ENCODE results near the gene ZDHHC14. TPM values are rescaled to one million over a fixed set of nuclear protein-coding genes. Genes with fewer than 3 reads are reported as not detected.
A peak's percentile ranks its signal among the peaks of the same experiment; 100 is the strongest.

The ZDHHC14 gene
- total RNA-seq, 1 donor from 2014 or later, result 6.8 TPM

GRCh38 chr6:157449610-157450009 is 68.6 kb downstream of the ZDHHC14 start:
- no peaks in the 10 kb centered on the region for H3K36me3 ChIP-seq (ENCODE audit: control insufficient read depth in 3 of 3, insufficient read depth in 3 of 3, low read length in 3 of 3)
- no peaks in the 10 kb centered on the region for H3K9me3 ChIP-seq (ENCODE audit: control insufficient read depth in 3 of 3, low read length in 3 of 3)
- no peaks in the 10 kb centered on the region for H3K27me3 ChIP-seq (ENCODE audit: control insufficient read depth in 3 of 3, insufficient read depth in 3 of 3, low read length in 3 of 3)
- no peak overlapping the region for H3K4me3 ChIP-seq (ENCODE audit: low read length in 3 of 3)
- peaks cover 0 to 3% (median 2%) of the 10 kb centered on the region in 3 donors for H3K4me1 ChIP-seq (ENCODE audit: control insufficient read depth in 3 of 3, insufficient read depth in 3 of 3, low read length in 3 of 3)
- H3K9ac ChIP-seq (ENCODE audit: low read depth in 1 of 3, low read length in 3 of 3), result no peak overlapping the region
- H3K27ac ChIP-seq (ENCODE audit: low read depth, low read length), result no peak overlapping the region

GRCh38 chr6:157450931-157451742 is 70.1 kb downstream of the ZDHHC14 start:
- no peaks in the 10 kb centered on the region for H3K36me3 ChIP-seq (ENCODE audit: control insufficient read depth in 3 of 3, insufficient read depth in 3 of 3, low read length in 3 of 3)
- H3K27me3 ChIP-seq (ENCODE audit: control insufficient read depth in 3 of 3, insufficient read depth in 3 of 3, low read length in 3 of 3), result no peaks in the 10 kb centered on the region
- H3K9me3 ChIP-seq (ENCODE audit: control insufficient read depth in 3 of 3, low read length in 3 of 3), result no peaks in the 10 kb centered on the region
- H3K27ac ChIP-seq (ENCODE audit: low read depth, low read length), result no peak overlapping the region
- H3K4me1 ChIP-seq (ENCODE audit: control insufficient read depth in 3 of 3, insufficient read depth in 3 of 3, low read length in 3 of 3), result peaks cover 0 to 3% (median 2%) of the 10 kb centered on the region in 3 donors
- H3K9ac ChIP-seq (ENCODE audit: low read depth in 1 of 3, low read length in 3 of 3), result no peak overlapping the region
- no peak overlapping the region for H3K4me3 ChIP-seq (ENCODE audit: low read length in 3 of 3)

GRCh38 chr6:157452096-157452495 is 71.1 kb downstream of the ZDHHC14 start:
- H3K27ac ChIP-seq (ENCODE audit: low read depth, low read length), result no peak overlapping the region
- peaks cover 0 to 4% (median 2%) of the 10 kb centered on the region in 3 donors for H3K4me1 ChIP-seq (ENCODE audit: control insufficient read depth in 3 of 3, insufficient read depth in 3 of 3, low read length in 3 of 3)
- H3K4me3 ChIP-seq (ENCODE audit: low read length in 3 of 3), result no peak overlapping the region
- no peak overlapping the region for H3K9ac ChIP-seq (ENCODE audit: low read depth in 1 of 3, low read length in 3 of 3)
- no peaks in the 10 kb centered on the region for H3K9me3 ChIP-seq (ENCODE audit: control insufficient read depth in 3 of 3, low read length in 3 of 3)
- H3K27me3 ChIP-seq (ENCODE audit: control insufficient read depth in 3 of 3, insufficient read depth in 3 of 3, low read length in 3 of 3), result no peaks in the 10 kb centered on the region
- H3K36me3 ChIP-seq (ENCODE audit: control insufficient read depth in 3 of 3, insufficient read depth in 3 of 3, low read length in 3 of 3), result no peaks in the 10 kb centered on the region

- Histone ChIP-seq H3K4me1 (ENCODE audit: control insufficient read depth in 3 of 3, insufficient read depth in 3 of 3, low read length in 3 of 3) (peaks cover 0 to 4% (median 2%) of the 10 kb centered on the region in 3 donors), H3K27me3 (ENCODE audit: control insufficient read depth in 3 of 3, insufficient read depth in 3 of 3, low read length in 3 of 3) (no peaks in the 10 kb centered on the region), H3K27ac (ENCODE audit: low read depth, low read length) (no peak overlapping the region)
Observed at GRCh38 chr6:157453131-157453530, 72.1 kb downstream of the ZDHHC14 start.

GRCh38 chr6:157453978-157454377 is 73.0 kb downstream of the ZDHHC14 start:
- no peaks in the 10 kb centered on the region for H3K36me3 ChIP-seq (ENCODE audit: control insufficient read depth in 3 of 3, insufficient read depth in 3 of 3, low read length in 3 of 3)
- no peaks in the 10 kb centered on the region for H3K9me3 ChIP-seq (ENCODE audit: control insufficient read depth in 3 of 3, low read length in 3 of 3)
- H3K4me1 ChIP-seq (ENCODE audit: control insufficient read depth in 3 of 3, insufficient read depth in 3 of 3, low read length in 3 of 3), result peaks cover 0 to 4% (median 2%) of the 10 kb centered on the region in 3 donors
- no peaks in the 10 kb centered on the region for H3K27me3 ChIP-seq (ENCODE audit: control insufficient read depth in 3 of 3, insufficient read depth in 3 of 3, low read length in 3 of 3)
- H3K9ac ChIP-seq (ENCODE audit: low read depth in 1 of 3, low read length in 3 of 3), result no peak overlapping the region
- no peak overlapping the region for H3K27ac ChIP-seq (ENCODE audit: low read depth, low read length)
- H3K4me3 ChIP-seq (ENCODE audit: low read length in 3 of 3), result no peak overlapping the region

More at GRCh38 chr6:157453131-157453530, 72.1 kb downstream of the ZDHHC14 start:
- Histone ChIP-seq H3K4me3 (ENCODE audit: low read length in 3 of 3) (no peak overlapping the region), H3K36me3 (ENCODE audit: control insufficient read depth in 3 of 3, insufficient read depth in 3 of 3, low read length in 3 of 3) (no peaks in the 10 kb centered on the region), H3K9ac (ENCODE audit: low read depth in 1 of 3, low read length in 3 of 3) (no peak overlapping the region), H3K9me3 (ENCODE audit: control insufficient read depth in 3 of 3, low read length in 3 of 3) (no peaks in the 10 kb centered on the region)

- no peaks in the 10 kb centered on the region for H3K36me3 ChIP-seq (ENCODE audit: control insufficient read depth in 3 of 3, insufficient read depth in 3 of 3, low read length in 3 of 3)
- no peaks in the 10 kb centered on the region for H3K27me3 ChIP-seq (ENCODE audit: control insufficient read depth in 3 of 3, insufficient read depth in 3 of 3, low read length in 3 of 3)
- H3K9ac ChIP-seq (ENCODE audit: low read depth in 1 of 3, low read length in 3 of 3), result no peak overlapping the region
- peaks cover 0 to 4% (median 2%) of the 10 kb centered on the region in 3 donors for H3K4me1 ChIP-seq (ENCODE audit: control insufficient read depth in 3 of 3, insufficient read depth in 3 of 3, low read length in 3 of 3)
- no peaks in the 10 kb centered on the region for H3K9me3 ChIP-seq (ENCODE audit: control insufficient read depth in 3 of 3, low read length in 3 of 3)
- no peak overlapping the region for H3K27ac ChIP-seq (ENCODE audit: low read depth, low read length)
- no peak overlapping the region for H3K4me3 ChIP-seq (ENCODE audit: low read length in 3 of 3)
Observed at GRCh38 chr6:157454762-157455714, 74.0 kb downstream of the ZDHHC14 start.

GRCh38 chr6:157455731-157456523 is 74.9 kb downstream of the ZDHHC14 start:
- Histone ChIP-seq H3K4me1 (ENCODE audit: control insufficient read depth in 3 of 3, insufficient read depth in 3 of 3, low read length in 3 of 3) (peaks cover 0 to 7% (median 6%) of the 10 kb centered on the region in 3 donors), H3K4me3 (ENCODE audit: low read length in 3 of 3) (no peak overlapping the region), H3K27me3 (ENCODE audit: control insufficient read depth in 3 of 3, insufficient read depth in 3 of 3, low read length in 3 of 3) (no peaks in the 10 kb centered on the region), H3K9me3 (ENCODE audit: control insufficient read depth in 3 of 3, low read length in 3 of 3) (no peaks in the 10 kb centered on the region), H3K9ac (ENCODE audit: low read depth in 1 of 3, low read length in 3 of 3) (peak overlapping the region in 1 of 3 donors; percentile 1), H3K27ac (ENCODE audit: low read depth, low read length) (no peak overlapping the region), H3K36me3 (ENCODE audit: control insufficient read depth in 3 of 3, insufficient read depth in 3 of 3, low read length in 3 of 3) (no peaks in the 10 kb centered on the region)

- no peaks in the 10 kb centered on the region for H3K9me3 ChIP-seq (ENCODE audit: control insufficient read depth in 3 of 3, low read length in 3 of 3)
- peaks cover 0 to 12% (median 6%) of the 10 kb centered on the region in 3 donors for H3K4me1 ChIP-seq (ENCODE audit: control insufficient read depth in 3 of 3, insufficient read depth in 3 of 3, low read length in 3 of 3)
- no peak overlapping the region for H3K9ac ChIP-seq (ENCODE audit: low read depth in 1 of 3, low read length in 3 of 3)
- H3K4me3 ChIP-seq (ENCODE audit: low read length in 3 of 3), result no peak overlapping the region
- H3K36me3 ChIP-seq (ENCODE audit: control insufficient read depth in 3 of 3, insufficient read depth in 3 of 3, low read length in 3 of 3), result no peaks in the 10 kb centered on the region
- H3K27ac ChIP-seq (ENCODE audit: low read depth, low read length), result no peak overlapping the region
- H3K27me3 ChIP-seq (ENCODE audit: control insufficient read depth in 3 of 3, insufficient read depth in 3 of 3, low read length in 3 of 3), result no peaks in the 10 kb centered on the region
Observed at GRCh38 chr6:157456524-157456829, 75.5 kb downstream of the ZDHHC14 start.

GRCh38 chr6:157457787-157458186 is 76.8 kb downstream of the ZDHHC14 start:
- Histone ChIP-seq H3K27ac (ENCODE audit: low read depth, low read length) (no peak overlapping the region), H3K9ac (ENCODE audit: low read depth in 1 of 3, low read length in 3 of 3) (no peak overlapping the region), H3K4me1 (ENCODE audit: control insufficient read depth in 3 of 3, insufficient read depth in 3 of 3, low read length in 3 of 3) (peaks cover 0 to 14% (median 6%) of the 10 kb centered on the region in 3 donors), H3K9me3 (ENCODE audit: control insufficient read depth in 3 of 3, low read length in 3 of 3) (no peaks in the 10 kb centered on the region), H3K27me3 (ENCODE audit: control insufficient read depth in 3 of 3, insufficient read depth in 3 of 3, low read length in 3 of 3) (no peaks in the 10 kb centered on the region), H3K4me3 (ENCODE audit: low read length in 3 of 3) (no peak overlapping the region), H3K36me3 (ENCODE audit: control insufficient read depth in 3 of 3, insufficient read depth in 3 of 3, low read length in 3 of 3) (no peaks in the 10 kb centered on the region)

Measured in skeletal muscle tissue (tissue), 4 donors.